GM19372 (cell line): Measurements from ENCODE around the gene DIP2B.

Experiments
- ATAC-seq: cut with Tn5 transposase; IDR thresholded peaks from one replicate; pipeline ENCODE4 v1.9.1; 2021; ENCODE audit warnings: mild to moderate bottlenecking, low read depth, moderate library complexity; ENCODE audit not compliant: unreplicated experiment

DIP2B gene

GRCh38 chr12:50571786-50572185 lies 67.0 kb downstream of the DIP2B start:
- ATAC-seq = no peak

DNA sequence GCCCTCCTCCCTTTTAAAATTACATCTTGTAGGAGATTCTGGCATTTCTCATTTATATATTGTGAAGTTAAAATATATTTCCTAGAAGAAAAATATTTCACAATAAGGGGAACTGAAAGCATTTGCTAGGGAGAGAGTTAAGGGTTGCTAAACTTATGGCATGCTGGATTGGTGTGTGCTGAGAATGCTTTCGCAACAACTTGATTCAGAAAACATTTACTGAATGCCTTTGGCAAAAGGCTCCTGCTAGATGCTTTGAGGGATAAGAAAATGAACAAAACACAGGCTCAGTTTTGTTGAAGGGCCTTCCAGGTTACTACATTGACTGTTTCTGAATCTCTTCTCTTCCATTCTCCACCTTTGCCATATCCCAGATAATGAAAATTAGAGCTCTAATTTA lies 67.5 kb downstream of the DIP2B start:
- no peak for ATAC-seq

DNA sequence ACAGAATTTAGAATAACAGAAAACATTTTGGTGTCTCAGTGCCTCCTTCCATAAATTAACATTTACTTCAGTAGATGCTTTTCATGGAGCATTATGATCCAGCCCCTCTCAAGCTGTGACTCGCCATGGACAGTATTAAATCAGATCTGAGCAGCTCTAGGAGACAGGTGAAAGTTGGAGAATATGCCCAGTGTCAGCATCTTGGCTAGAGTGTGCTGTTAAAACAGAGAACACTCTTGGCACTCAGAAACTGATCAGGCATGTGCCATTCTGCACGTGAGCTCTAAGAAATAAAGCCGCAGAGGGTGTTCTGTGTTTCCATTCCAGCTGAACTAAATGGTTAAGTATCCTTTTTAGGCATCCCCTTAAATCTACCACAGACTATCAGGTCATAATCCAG lies 68.0 kb downstream of the DIP2B start:
- ATAC-seq = no peak

GRCh38 chr12:50573271-50573670 lies 68.5 kb downstream of the DIP2B start:
- no peak for ATAC-seq

- no peak for ATAC-seq
These were observed 70.0 kb downstream of the DIP2B start for GRCh38 chr12:50574601-50575348.

GRCh38 chr12:50579757-50580267 lies 75.0 kb downstream of the DIP2B start:
- no peak for ATAC-seq

DNA sequence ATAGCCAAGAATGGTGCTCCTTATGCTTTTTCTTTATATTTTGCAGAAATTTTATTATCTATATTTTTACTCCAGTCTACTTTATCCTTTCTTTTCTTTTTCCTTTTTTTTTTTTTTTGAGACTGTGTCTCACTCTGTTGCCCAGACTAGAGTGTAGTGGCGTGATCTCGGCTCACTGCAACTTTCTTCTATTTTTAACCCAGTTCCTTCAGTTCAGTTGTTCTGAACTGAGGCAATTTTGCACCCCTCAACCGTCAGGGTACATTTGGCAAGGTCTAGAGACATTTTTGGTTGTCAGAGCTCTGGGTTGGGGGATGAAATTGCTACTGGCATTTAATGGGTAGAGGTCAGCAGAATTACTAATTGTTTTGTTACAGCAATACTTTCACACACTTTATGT lies 75.7 kb downstream of the DIP2B start:
- ATAC-seq = no peak

- no peak for ATAC-seq
These were observed 76.7 kb downstream of the DIP2B start for GRCh38 chr12:50581226-50582184.

DNA sequence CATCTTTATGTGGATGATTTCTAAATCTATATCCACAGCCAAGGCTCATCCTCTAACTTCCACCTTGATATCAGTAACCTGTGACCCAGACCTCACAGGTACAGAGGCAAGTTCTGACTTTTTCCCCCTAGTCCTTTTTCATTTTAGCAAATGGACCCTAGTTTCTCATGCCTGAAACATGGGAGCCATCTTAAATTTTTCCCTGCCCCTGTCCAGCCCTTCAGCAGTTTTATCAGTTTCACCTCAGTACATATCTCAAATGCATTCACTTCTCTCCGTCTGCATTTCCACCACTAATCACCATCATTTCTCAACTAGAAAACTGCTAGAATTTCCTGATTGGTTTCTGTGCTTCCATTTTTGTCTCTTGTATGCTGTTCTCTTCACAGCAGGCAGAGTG lies 79.3 kb downstream of the DIP2B start:
- ATAC-seq = no peak

DNA sequence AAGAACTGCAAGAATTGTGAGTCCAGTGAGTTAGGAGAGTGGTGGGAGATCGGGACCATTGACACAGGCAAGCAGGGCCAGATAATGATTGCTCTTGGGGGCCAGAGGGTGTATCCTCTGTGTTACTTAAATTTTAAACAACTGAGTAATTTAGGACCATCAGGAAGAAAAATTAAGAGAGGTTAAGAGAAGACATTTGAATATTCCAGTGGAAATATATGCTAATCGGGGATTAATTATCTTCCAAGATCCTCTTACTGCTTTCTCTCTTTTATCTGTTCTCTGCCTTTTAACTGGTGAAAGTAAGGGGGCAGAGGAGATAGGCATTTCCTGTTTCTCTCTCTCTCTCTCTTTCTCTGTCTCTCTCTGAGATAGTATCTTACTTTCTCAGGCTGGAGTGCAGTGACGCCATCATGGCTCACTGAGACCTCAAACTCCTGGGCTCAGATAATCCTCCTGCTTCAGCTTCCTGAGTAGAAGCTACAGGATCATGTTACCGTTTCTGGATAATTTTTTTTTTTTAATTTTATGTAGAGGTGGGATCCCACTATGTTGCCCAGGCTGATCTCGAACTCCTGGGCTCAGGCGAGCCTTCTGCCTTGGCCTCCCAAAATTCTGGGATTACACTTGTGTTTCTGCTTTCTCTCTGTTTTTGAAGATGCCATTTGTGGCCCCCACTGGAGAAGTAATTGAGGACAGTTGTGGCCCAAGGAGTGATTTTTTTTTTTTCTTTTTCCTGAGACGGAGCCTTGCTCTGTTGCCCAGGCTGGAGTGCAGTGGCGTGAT lies 85.1 kb downstream of the DIP2B start:
- no peak for ATAC-seq

GRCh38 chr12:50590869-50591268 lies 86.1 kb downstream of the DIP2B start:
- ATAC-seq = no peak

GRCh38 chr12:50595667-50596066 lies 90.9 kb downstream of the DIP2B start:
- no peak for ATAC-seq

- peak; percentile 65 for ATAC-seq
These were observed 92.7 kb downstream of the DIP2B start for GRCh38 chr12:50597200-50598195.

- no peak for ATAC-seq
These were observed 93.6 kb downstream of the DIP2B start for GRCh38 chr12:50598321-50598862.

DNA sequence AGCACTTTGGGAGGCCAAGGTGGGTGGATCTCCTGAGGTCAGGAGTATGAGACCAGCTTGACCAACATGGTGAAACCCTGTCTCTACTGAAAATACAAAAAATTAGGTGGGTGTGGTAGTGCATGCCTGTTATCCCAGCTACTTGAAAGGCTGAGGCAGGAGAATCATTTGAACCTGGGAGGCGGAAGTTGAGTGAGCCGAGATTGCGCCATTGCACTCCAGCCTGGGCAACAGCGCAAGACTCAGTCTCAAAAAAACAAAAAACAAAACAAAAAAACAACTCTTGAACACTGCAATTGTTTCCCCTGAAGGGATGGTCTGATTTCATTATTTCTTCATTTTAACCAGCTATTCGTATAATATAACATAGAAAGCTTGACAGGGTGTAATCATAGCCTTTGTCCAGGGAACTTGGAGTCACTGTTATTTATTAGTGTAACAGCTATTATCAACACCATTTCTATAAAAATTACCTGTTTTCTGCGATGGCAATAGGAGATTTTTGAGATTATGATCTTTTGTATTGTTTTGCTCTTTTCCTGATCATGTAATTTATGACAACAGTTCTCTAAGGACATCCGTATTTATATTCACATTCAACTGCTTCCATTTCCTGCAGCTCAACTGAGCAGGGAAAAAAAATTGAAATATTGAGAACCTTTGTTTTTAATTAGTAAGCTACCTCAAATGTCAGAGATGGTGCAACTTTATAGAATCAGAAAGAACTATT lies 94.7 kb downstream of the DIP2B start:
- ATAC-seq = no peak

DNA sequence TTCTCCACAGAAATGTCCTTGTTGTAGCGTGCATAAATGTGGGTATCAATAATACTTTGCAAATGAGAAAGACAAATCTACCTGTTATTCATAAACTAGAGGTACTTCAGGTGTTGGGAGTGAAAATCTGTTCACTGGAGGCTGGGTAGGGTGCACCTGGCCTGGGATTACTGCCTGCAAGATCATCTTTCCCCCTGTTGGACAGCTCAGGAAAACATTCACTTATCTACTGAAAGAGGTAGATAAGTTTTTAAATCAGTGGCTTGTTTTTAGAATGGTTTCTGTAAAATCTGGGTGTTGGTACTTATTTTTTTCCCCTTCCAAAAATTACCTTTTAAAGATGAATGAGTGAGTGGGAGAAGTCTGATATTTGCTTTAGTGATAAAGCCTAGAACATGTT lies 95.6 kb downstream of the DIP2B start:
- no peak for ATAC-seq

DNA sequence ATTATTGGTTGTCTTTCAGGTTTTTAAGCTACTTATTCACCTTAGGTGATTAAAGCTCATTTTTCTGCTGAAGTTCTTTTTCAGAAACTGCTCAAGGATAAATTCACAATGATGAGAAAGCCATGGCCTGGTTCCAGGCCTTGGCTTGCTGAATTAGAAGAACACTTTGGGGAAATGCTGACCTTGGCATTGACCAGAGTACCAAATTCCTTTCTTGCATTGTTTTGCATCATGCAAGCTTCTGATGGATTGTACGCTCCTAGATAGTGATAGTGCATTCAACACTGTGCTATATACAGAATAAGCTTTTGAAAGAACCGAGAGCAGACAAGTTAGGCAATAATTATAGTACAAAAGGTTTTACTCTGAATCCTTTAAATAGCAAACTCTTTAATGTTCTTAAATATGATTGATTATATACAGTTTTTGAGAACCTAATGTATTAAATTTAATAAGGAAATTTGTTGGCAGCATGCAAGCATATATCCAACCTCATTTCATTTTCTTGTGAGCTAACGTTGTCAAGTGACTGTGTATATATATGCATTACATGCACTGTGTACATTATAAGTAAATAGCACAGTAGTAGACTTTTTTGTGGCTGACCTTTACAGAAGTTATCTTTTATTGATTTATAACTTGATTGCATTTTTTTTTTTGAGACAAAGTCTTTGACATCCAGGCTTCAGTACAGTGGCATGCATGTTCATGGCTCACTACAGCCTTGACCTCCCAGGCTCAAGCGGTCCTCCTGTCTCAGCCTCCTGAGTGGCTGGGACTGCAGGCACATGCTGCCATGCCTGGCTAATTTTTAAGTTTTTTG lies 99.2 kb downstream of the DIP2B start:
- no peak for ATAC-seq

DNA sequence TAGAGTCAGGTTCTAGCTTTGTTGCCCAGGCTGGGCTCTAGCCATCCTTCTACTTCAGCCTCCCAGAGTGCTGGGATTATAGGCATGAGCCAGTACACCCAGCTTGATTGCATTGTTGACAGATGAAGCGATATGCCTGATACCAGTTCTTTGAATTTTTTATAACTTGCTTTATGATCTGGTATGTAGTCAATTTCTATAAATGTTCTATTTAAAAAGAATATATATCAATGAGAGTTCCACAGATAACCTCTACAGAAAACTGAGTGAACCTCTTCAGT lies 99.8 kb downstream of the DIP2B start:
- ATAC-seq = no peak
